Caco-2 (cell line): ENCODE measurements around the gene METTL5. TPM values are rescaled to one million over a fixed set of nuclear protein-coding genes. Genes with fewer than 3 reads are reported as not detected.

Experiments used
- BruUV-seq: library from RNA; stranded (reverse); fragments of 400-500 nt; replicated peaks from 2 replicates; lab custom pipeline; 2021; lab: Mats Ljungman, UMichigan
- CTCF ChIA-PET: fragments of 300-600 bp; sonication (Branson Sonifier 250); formaldehyde crosslinking; loops from one replicate; lab custom pipeline; 2022; ENCODE audit warnings: antibody characterized with exemption; lab: Charles Lee
- POLR2A ChIA-PET: fragments of 300-600 bp; sonication (Branson Sonifier 250); formaldehyde crosslinking; loops from one replicate; lab custom pipeline; 2022; ENCODE audit warnings: antibody characterized with exemption; lab: Charles Lee
- DNase-seq, 2 experiments: peaks; one replicate each; pipeline versions ENCODE4 v3.0.0 to v3.0.0-alpha.2; 2020 to 2022
- H3K27me3 ChIP-seq: replicated peaks from 2 replicates; pipeline ENCODE4 v1.6.0; 2011; ENCODE audit warnings: low read length; ENCODE audit not compliant: control insufficient read depth, insufficient read depth
- H3K36me3 ChIP-seq: 2 replicates; pipeline ENCODE4 v1.5.1; 2011; ENCODE audit warnings: low read length; ENCODE audit not compliant: control insufficient read depth, insufficient read depth
- H3K4me1 ChIP-seq: fragments of 250-450 bp; sonication (Bioruptor Pico); 2 replicates; pipeline ENCODE4 v1.5.1; 2020; ENCODE audit warnings: mild to moderate bottlenecking
- H3K4me3 ChIP-seq: 2 replicates; pipeline ENCODE4 v1.5.1; 2011; ENCODE audit warnings: low read depth, mild to moderate bottlenecking, control low read depth, low read length
- H3K9me3 ChIP-seq: fragments of 250-450 bp; sonication (Bioruptor Pico); 2 replicates; pipeline ENCODE4 v1.5.1; 2020; ENCODE audit warnings: mild to moderate bottlenecking, moderate library complexity
- H3K27ac Mint-ChIP-seq: one replicate; pipeline ENCODE4 v1.8.0; 2022; ENCODE audit warnings: mixed read lengths; ENCODE audit not compliant: unreplicated experiment
- H3K27me3 Mint-ChIP-seq: one replicate; pipeline ENCODE4 v1.8.0; 2022; ENCODE audit warnings: mixed read lengths; ENCODE audit not compliant: insufficient read depth, unreplicated experiment
- H3K36me3 Mint-ChIP-seq: one replicate; pipeline ENCODE4 v1.8.0; 2022; ENCODE audit warnings: mild to moderate bottlenecking, mixed read lengths; ENCODE audit not compliant: insufficient read depth, unreplicated experiment
- H3K4me1 Mint-ChIP-seq: one replicate; pipeline ENCODE4 v1.8.0; 2022; ENCODE audit warnings: low read depth, mixed read lengths; ENCODE audit not compliant: unreplicated experiment
- H3K4me3 Mint-ChIP-seq: one replicate; pipeline ENCODE4 v1.8.0; 2022; ENCODE audit warnings: mild to moderate bottlenecking, moderate library complexity, mixed read lengths; ENCODE audit not compliant: unreplicated experiment
- H3K9me3 Mint-ChIP-seq: one replicate; pipeline ENCODE4 v1.8.0; 2022; ENCODE audit warnings: mixed read lengths; ENCODE audit not compliant: unreplicated experiment
- CTCF ChIP-seq, 2 experiments: fragments of 200-600 bp in 1 of 2; IDR thresholded peaks; 1 replicate in 1 of 2; 2 replicates in 1 of 2; pipeline versions ENCODE4 v1.5.1 to v1.8.0; 2011 to 2022; ENCODE audit warnings: antibody characterized with exemption in 1 of 2, control low read depth in 1 of 2, inconsistent platforms in 1 of 2, low read depth in 1 of 2, low read length in 1 of 2, mild to moderate bottlenecking in 1 of 2, moderate library complexity in 1 of 2; ENCODE audit not compliant: insufficient read depth in 1 of 2, severe bottlenecking in 1 of 2, unreplicated experiment in 1 of 2
- intact Hi-C: fragments of 100-400 bp; cut with micrococcal nuclease; formaldehyde crosslinking; loops from one replicate; pipeline ENCODE4 v1.10.0; 2022; ENCODE audit not compliant: unreplicated experiment
- total RNA-seq: library from RNA; stranded (reverse); gene quantifications from 2 replicates; pipeline ENCODE4 v1.2.3, GENCODE V29; 2022

The METTL5 gene
- total RNA-seq, 1 experiment from 2014 or later, result 82.4 TPM

- Mint-ChIP-seq H3K27me3 (no peaks in the 10 kb centered on the region), H3K4me3 (no peak overlapping the region), H3K36me3 (peaks cover 63% of the 10 kb centered on the region), H3K4me1 (no peaks in the 10 kb centered on the region), H3K9me3 (no peaks in the 10 kb centered on the region), H3K27ac (no peak overlapping the region)
- H3K9me3 ChIP-seq, result no peaks in the 10 kb centered on the region
- no peak for TF ChIP-seq CTCF (IDR thresholded peaks at IDR 0.05; ENCODE audit: insufficient read depth in 1 of 2, low read depth in 1 of 2, low read length in 1 of 2, severe bottlenecking in 1 of 2, unreplicated experiment in 1 of 2)
- peaks cover 4% of the 10 kb centered on the region for H3K36me3 ChIP-seq
- BruUV-seq, result no TSS peak
- no peak for DNase-seq
- CTCF ChIA-PET, result no interaction called here
- intact Hi-C loops, result no loop called here
- POLR2A ChIA-PET, result no interaction called here
- no peak overlapping the region for H3K4me3 ChIP-seq
- H3K27me3 ChIP-seq, result no peaks in the 10 kb centered on the region
- no peaks in the 10 kb centered on the region for H3K4me1 ChIP-seq
These were observed 8.9 kb downstream of the METTL5 start for GRCh38 chr2:169815849-169816248.

- Mint-ChIP-seq H3K27me3 (no peaks in the 10 kb centered on the region), H3K4me3 (no peak overlapping the region), H3K36me3 (peaks cover 86% of the 10 kb centered on the region), H3K27ac (no peak overlapping the region), H3K4me1 (no peaks in the 10 kb centered on the region), H3K9me3 (no peaks in the 10 kb centered on the region)
- no peak for TF ChIP-seq CTCF (IDR thresholded peaks at IDR 0.05; ENCODE audit: insufficient read depth in 1 of 2, low read depth in 1 of 2, low read length in 1 of 2, severe bottlenecking in 1 of 2, unreplicated experiment in 1 of 2)
- intact Hi-C loops, result no loop called here
- H3K36me3 ChIP-seq, result peaks cover 1% of the 10 kb centered on the region
- H3K27me3 ChIP-seq, result no peaks in the 10 kb centered on the region
- no TSS peak for BruUV-seq
- H3K9me3 ChIP-seq, result no peaks in the 10 kb centered on the region
- ChIA-PET CTCF (no interaction called here), POLR2A (no interaction called here)
- DNase-seq, result no peak
- no peak overlapping the region for H3K4me3 ChIP-seq
- H3K4me1 ChIP-seq, result no peaks in the 10 kb centered on the region
These were observed 16.5 kb downstream of the METTL5 start for GRCh38 chr2:169808221-169808620.

- no peaks in the 10 kb centered on the region for H3K4me1 Mint-ChIP-seq
- POLR2A ChIA-PET, result no interaction called here
- no peaks in the 10 kb centered on the region for H3K27me3 Mint-ChIP-seq
- H3K4me1 ChIP-seq, result no peaks in the 10 kb centered on the region
- no peaks in the 10 kb centered on the region for H3K9me3 ChIP-seq
- no TSS peak for BruUV-seq
- H3K27me3 ChIP-seq, result no peaks in the 10 kb centered on the region
- no peaks in the 10 kb centered on the region for H3K9me3 Mint-ChIP-seq
- TF ChIP-seq CTCF (IDR thresholded peaks at IDR 0.05; ENCODE audit: insufficient read depth in 1 of 2, low read depth in 1 of 2, low read length in 1 of 2, severe bottlenecking in 1 of 2, unreplicated experiment in 1 of 2), result no peak
- H3K36me3 Mint-ChIP-seq, result peaks cover 81% of the 10 kb centered on the region
- DNase-seq, result no peak
- intact Hi-C loops, result no loop called here
- no peak overlapping the region for H3K27ac Mint-ChIP-seq
- no peak overlapping the region for H3K4me3 Mint-ChIP-seq
- no peaks in the 10 kb centered on the region; the same call in 1 of the 2 replicates for H3K36me3 ChIP-seq
- H3K4me3 ChIP-seq, result no peak overlapping the region
- CTCF ChIA-PET, result no interaction called here
These were observed 18.1 kb downstream of the METTL5 start for GRCh38 chr2:169806586-169806985.
